Endothelial cell of hepatic sinusoid (primary cell): ENCODE data around the gene FXYD6.
"Not testable (repeated sequence)": the region's sequence is repeated elsewhere in the genome, so short reads cannot be mapped to it uniquely, and the experiment has no call there.

Source experiments
- in situ Hi-C: cut with HindIII; loops from 2 replicates; pipeline ENCODE4 v1.10.0; 2017; ENCODE audit warnings: low sequenced_read_pairs

FXYD6 gene, protein sequence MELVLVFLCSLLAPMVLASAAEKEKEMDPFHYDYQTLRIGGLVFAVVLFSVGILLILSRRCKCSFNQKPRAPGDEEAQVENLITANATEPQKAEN

DNA sequence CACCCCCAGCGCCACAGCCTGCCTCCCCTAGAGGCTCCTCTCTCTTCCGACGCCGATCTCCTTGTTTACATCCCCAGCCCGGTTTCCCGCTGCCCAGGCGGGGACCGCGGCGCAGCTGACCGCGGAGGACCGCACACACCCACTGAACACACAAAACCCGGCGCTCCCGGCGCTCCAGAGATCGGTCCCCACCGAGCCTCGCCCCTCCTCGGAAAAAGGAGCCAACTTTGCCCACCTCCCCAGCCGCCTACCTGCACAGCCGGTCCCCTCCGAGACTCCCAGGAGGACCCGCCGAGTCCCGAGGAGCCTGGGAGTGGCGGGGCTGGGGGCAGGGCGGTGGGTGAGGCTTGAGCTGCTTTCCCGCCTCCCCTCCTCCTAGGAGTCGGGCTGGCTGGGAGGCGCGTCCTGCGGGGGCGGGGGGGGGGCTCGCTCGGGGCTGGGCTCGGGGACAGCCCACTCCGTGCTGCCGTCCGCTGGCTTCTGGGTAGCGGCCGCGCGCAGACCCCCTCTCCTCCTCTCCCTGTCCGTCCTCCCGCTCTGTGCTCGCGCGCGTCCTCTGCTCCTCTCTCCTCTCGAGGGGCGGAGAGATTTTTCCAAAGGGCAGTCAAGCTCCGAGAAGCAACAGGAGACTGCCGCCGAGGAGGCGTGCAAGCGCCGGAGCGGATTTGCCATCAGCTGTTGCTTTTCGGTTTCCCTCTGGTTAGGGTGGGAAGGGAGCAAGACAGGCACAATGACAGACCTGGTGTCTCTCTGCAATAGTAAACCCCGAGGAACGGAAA lies at the start of gene FXYD6:
TSS of gene FXYD6 (minus strand) at position 318 of the 779 bp plus-strand sequence. CDS start 33,882 bp downstream, outside the sequence.
- in situ Hi-C loops, result no loop called here

DNA sequence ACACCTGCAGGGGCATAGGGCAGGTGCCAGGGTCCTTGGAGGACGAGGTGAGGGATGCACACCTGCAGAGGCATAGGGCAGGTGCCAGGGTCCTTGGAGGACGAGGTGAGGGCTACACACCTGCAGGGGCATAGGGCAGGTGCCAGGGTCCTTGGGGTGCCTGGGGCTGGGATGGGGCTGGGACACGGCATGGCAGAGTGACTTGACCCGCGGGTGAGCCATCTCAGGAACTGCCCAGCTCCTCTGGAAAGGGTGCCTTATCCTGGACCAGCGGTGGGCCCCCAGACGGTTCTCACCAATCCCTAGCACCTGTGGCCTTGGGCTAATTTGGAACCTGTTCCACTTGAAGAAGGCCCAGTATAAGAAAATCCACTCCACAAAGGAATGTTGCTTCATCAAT lies 49.7 kb upstream of the FXYD6 start:
- in situ Hi-C loops, result not testable (repeated sequence)

DNA sequence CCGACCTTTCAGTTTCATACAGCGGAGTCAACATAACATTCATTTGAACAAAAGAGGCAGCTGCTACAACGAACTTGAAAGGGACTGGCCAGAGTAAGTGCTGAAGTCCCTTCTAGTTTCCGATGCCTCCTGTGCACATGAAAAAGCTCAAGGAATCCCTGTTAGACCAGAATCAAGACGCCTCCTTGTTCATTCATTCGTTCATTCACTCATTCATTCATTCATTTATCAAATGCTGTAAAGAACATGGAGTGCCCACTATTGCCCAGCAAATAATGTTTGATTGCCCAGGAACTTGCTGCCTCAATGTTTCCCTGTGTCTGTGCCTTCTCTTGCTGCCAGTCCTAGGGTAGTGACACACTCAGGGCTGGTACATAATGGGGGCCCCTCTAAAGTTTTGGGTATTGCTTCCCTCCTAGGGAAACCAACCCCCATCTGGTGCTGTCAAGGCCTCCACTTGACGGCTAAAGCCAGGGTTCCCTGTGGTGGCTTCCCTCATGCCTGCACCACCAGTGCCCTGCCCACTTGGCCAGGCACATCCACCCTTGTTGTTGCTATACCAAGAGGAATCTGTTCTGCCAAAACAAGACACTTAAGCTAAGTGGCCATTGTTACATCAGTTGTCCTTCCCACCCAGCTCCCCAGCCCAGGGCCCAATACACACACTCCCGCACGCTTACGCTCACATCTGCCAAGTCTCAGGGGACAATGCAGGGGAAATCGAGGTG lies 48.9 kb upstream of the FXYD6 start:
- in situ Hi-C loops, result no loop called here

DNA sequence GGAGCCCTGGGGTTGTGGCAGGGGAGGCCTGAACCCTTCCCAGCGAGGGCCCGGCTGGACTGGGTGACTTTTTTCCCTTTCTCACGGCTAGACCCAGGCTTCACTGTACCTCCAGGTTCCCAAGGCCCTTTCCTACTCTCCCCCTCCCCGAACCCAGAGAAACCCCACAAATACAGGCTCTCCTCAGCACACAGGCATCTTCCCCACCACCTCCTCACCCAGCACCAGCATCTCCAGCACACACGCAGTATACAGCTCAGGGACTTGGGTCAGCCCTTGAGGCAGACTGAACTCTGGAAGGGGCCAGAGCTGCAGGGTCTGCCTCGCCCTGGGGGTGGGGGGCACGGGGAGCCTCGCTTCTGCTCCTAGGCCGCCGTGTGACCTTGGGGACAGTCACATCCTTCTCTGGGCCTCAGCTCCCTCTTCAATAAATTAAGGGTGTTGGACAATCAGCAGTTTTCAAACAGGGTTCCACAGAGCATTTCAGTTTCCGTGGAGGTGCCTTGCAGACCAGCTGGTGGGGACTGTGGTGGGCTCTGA lies 48.2 kb upstream of the FXYD6 start:
- in situ Hi-C loops, result no loop called here

DNA sequence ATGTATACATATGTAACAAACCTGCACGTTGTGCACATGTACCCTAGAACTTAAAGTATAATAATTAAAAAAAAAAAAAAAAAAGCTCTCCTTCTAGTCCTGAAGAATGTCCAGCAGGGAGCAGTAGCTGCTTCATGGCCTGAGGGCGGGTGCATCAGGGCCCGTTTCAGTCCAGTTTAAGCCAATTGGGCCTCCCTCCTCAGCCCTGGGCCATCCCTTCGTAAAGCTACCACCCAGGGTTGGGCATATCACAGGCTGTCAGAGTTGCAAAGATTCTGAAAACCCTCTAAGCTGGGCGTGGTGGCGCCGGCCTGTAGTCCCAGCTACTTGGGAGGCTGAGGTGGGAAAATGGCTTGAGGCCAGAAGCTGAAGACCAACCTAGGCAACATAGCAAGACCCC lies 47.3 kb upstream of the FXYD6 start:
- in situ Hi-C loops, result no loop called here

DNA sequence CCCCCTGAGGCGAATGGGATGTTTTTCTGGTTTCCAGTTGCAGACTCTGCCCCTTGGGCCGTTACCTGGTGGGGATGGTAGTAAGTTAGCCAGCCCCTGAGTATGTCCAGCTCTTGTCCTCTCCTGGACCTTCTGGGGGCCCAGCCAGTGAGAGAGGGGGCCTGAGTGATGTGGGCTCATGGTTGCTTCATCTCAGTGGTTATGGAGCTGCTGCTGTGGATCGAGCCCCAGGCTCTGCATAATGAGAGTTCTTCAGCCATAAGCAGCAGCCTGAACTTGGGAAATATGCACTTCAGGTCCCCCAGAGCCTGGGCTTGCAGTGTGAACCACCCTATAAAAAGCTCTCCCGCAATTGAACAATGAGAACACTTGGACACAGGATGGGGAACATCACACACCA lies 46.8 kb upstream of the FXYD6 start:
- in situ Hi-C loops, result no loop called here

DNA sequence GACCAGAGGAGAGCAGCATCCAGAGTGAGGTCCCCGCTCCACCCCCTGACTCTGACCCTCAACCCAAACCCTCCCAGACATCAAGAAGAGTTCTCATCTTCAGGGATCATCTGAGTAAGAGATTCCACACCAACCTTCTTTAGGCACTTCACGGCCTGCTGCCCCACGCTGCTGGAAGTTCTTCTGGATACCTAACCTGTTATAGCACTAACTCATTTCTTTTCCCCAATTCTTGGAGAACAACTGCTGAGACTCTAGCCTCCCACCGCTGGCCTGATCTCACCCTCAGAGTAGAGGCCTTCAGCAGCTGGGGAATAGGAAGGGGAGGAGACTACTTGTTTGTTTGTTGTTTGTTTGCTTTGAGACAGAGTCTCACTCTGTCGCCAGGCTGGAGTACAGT lies 45.4 kb upstream of the FXYD6 start:
- in situ Hi-C loops, result no loop called here

DNA sequence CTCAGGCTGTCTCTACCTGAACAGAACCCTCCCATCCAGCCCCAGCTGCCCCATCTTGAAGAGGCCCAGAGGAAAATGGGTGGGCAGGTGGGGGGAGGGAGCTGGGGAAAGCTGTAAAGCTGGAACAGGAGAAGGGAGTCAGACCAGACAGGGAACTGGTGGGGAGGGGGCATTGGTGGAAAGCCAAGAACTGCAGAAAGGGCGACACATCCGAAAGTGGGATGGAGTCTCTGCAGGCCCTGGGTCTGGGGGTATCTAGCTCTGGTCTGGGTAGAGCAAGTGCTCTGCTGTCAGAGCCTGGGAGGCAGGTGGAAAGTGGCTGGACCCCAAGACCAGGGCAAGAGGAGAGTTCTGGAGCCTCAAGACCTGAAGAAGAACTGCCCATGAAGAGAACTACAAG lies 45.0 kb upstream of the FXYD6 start:
- in situ Hi-C loops, result no loop called here

DNA sequence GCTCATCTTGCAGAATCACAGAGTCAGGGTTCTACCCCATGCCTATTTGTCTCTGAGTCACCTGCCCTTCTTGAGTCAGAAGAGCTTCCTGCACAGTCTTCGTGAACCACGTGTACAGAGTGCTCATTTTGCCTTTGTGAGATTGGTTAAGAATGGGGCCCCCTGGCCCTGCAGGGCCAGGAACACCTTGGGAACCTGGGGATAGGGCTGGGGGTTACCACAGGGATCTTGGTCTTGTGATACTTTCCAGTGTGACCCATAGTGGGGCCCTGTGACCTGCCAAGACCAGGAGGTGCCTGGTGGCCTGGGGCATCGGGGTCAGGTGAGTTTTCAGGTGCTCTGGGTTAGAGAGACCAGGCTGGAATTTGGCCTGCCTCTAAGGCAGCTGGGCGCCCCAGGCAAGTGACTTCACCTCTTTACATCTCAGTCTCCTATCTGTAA lies 43.3 kb upstream of the FXYD6 start:
- in situ Hi-C loops, result no loop called here

DNA sequence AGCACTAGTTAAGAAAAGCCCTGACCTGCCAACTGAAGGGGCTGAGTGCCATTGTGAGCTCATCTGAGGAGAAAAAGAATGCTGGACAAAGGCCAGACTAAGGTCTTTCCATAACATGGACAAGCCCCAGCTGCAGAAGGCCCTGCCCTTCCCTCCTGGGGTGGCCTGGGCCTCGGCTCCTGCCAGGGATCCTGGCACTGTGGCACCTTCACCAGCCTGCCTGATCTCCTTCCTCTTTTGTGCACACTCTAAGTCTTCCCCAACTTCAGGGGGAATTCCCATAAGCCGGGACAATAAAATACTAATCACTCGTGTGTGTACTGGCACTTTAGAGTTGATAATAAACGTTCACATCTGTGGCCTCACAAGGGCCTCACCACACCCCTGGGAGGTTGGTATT lies 42.9 kb upstream of the FXYD6 start:
- in situ Hi-C loops, result no loop called here

DNA sequence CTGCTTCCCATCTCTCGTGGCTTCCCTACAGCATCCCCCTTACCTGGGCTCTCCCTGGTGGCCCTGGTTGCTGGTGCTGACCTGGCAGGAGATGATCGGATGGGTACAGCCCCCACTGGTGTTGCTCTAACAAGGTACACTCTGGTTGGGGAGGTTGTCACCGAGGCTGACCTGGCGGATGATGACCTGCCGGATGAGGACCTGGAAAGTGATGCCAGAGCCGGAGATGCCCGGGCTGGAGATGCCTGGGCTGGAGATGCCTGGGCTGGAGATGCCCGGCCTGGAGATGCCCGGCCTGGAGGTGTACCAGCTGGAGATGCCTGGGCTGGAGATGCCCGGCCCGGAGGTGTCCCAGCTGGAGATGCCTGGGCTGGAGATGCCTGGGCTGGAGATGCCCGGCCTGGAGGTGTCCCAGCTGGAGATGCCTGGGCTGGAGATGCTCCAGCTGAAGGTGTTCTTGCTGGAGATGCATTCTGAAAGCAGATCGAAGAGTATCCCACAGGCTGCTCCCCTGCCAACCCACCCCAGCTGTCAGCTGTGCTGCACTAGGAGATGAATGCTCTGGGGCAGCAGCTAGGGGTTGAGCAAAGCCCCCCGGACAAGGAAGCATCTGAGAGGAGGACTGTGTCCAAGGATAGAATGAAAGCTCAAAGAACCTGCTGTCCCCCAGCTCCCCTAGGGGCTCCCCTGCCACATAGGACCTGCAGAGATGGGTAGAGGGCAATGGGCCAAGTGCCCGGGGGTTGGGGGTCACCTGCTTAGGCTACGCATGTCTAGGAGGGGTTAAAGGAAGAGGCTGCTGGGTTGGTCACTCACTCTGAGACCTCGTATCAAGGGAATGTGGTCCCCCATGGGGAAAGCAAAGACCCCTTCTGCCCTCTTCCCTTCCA lies 42.2 kb upstream of the FXYD6 start:
- in situ Hi-C loops, result no loop called here

DNA sequence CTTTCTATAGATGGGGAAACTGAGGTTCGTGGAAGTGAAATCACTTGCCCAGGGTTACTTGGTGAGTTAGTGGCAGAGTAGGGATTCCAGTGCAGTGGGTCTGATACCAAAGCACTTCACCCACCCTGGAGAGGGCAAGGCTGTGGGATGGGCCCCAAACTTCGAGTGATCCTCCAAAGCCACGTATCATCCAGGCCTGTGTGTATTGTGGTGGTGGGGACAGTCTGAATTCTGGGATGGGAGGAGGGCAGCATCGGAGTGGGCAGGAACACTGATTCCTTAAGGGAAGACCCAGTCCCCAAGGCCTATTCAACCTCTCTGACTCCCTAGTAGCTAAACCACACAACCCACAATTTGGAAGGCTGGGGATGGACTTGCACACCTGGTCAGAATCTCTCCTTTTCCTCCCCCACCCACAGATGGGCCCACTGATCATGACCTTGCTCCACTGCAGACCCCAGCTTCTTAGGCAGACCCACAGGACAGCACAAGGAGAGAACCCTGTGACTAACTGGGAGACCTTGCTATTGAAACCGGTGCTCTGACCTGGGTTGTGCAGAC lies 41.2 kb upstream of the FXYD6 start:
- in situ Hi-C loops, result no loop called here

DNA sequence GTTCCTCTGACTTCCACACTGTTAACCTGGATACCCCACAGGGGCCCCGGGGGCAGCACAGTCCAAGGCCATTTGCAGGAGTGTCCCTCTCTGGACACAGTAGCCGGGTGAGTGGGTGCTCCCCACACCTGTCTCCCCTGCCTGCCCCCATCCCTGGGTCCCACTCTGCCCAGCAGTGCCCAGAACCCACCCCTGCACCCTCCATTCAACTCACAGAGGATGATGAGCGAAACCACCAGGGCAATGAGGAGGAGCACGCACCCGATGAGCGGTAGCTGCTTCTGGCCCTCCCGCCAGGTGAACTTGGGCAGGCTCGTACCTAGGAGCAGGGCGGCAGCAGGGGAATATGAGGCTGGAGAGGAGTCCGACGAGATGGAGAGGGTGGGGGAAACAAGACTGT lies 40.5 kb upstream of the FXYD6 start:
- in situ Hi-C loops, result no loop called here

DNA sequence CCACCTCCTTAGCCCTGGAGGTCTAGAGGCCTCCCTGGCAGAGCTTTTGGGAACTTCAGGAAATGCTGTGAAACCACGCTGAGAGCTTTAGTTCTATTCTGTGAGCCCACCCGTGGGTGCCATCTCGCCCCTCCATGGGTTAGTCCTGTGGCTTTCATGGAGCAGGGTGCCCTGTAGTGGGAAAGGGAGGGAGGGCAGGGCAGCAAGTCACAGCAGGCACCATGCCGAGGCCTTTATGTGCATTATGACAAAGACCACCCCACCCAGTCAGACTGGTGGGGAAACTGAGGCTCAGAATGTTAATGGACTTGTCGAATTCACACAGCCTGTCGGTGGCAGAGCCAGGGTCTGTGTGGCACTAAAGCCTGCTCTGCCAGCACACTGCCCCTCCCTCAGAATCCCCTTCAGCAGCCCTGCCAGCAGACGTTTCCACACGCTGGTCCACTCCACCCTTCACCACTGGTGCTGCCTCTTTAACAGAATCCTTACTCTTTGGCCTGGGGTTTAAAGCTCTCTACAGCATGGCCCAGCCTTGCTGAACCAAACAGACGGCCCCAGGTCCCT lies 39.3 kb upstream of the FXYD6 start:
- in situ Hi-C loops, result no loop called here

DNA sequence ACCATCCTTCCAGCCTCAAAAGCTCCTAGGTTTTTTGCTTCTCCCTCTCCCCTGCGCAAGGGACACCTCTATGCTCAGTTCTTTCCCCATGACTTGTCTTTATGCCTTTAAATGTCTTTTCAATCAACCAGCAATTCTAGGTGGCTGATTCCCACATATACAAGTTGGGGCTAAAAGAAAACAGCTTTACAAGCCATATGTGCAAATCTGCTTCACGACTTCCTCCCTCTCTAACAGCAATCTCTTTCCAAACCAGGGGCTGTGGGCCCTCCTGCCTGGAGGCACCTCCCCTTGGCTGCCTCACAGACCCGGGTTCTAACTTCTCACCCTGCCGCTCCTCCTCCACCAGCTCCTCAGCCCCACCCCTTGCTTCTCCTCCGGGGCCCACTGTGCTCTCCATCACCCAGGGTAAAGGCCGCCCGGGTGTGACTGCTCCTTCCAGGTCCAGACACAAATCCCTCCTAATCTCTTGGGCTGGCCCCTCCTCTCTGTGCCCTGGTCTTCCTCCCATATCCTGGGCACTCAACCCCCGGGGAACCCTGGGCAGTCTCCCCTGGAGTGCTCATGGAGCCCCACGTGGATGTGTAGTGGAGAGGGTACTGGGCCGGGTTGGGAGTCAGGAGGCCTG lies 38.6 kb upstream of the FXYD6 start:
- in situ Hi-C loops, result no loop called here

DNA sequence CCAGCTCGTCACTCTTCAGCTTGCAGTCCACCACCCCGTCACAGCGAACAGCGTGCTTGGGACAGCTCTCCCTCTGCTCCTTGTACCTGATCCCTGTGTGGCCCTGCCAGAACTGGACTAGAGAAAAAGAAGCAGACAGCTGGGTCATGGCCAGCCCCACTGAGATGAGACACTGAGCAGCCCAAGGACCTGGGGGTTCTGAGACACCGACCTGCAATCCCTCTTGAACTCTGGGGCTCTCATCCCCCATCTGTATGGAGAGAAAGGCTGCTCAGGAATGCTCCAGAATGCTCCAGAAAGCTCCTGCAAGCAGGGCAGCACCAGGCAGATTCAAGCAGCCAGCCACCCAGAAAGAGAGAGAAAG lies 37.9 kb upstream of the FXYD6 start:
- in situ Hi-C loops, result no loop called here

DNA sequence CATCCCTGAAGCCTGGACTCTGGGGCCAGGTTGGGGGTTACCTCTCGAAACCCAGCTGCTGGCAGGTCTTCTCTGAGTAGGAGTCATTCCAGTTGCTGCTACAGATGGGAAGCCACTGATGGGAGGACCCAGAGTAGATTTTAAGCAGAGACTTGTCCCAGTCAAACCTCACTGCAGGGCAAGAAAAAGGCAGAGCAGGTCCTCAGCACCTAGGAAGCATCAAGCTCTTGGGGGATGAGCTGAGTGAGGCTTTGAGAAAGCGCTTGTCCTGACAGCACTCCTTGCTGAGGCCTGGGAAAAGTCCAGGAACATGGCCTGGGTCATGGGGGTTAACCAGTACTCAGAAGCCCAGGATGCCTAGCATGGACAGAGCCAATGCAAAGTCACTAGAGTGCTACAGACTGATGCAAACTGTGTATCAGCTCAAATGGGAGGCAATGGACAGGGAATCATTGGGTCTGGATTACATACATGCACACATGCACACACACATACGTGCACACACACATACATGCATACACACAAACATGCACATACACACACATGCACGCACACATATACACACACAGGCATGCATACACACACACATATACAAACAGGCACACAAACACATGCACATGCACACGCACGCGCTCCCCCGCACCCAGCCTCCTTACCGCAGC lies 37.4 kb upstream of the FXYD6 start:
- in situ Hi-C loops, result no loop called here

DNA sequence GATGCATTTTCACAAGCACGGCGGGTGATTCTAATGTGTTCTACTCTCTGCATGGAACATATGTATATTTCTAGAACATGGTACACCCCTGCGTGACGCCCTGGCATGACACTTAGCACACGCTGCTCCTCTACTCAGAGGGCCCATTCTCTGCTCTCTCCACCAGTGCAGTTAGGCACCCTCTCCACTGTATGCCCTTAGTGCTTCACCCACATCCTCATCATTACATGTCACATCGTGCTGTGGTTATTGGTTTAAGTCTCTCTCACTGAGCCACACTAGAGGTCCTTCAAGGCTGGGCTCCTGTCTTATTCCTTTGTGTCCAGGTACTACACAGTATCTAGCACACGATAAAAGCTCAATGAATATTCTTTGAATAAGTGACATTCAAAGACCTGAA lies 36.0 kb upstream of the FXYD6 start:
- in situ Hi-C loops, result no loop called here

DNA sequence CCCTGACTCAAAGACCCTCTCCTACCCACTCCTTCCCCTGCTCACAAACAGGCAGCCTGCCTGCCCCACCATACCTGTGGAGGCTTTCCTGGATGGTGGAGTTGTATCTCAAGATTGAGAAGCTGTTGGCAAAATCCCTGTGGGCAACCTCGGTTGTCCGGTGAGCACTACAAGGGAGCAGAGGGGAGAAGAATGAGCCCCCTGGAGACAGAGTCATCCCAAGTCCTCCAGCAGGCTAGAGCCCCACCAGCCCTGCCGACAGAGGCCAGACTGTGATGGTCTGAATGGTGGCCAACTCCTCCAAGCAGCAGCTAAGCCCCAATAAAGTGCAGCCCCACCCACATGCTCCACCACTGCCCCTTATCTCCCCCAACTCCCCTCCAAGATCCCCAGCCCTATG lies 35.2 kb upstream of the FXYD6 start:
- in situ Hi-C loops, result no loop called here
